GM18508 (cell line): Measurements from ENCODE around the gene ZNF292.
"Not testable (repeated sequence)": the region's sequence is repeated elsewhere in the genome, so short reads cannot be mapped to it uniquely, and the experiment has no call there.

Experiments
- ATAC-seq: cut with Tn5 transposase; IDR thresholded peaks from one replicate; pipeline ENCODE4 v1.9.1; 2021; ENCODE audit warnings: moderate number of reproducible peaks; ENCODE audit not compliant: insufficient read depth, unreplicated experiment

ZNF292 gene

GRCh38 chr6:87157596-87157995, 2.2 kb downstream of the ZNF292 start:
- ATAC-seq, result not testable (repeated sequence)

DNA sequence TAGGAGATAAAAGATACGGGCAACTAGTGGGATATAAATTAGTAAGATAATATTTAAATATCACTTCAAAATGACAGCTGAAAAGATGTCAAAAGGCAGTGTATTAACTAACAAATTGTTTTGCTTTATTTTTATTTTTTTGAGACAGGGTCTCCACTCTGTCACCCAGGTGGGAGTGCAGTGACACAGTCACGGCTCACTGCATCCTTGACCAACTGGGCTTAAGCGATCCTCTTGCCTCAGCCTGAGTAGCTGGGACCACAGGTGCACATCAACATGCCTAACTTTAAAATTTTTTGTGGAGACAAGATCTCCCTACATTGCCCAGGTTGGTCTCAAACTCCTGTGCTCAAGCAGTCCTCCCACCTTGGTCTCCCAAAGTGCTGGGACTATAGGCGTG, 5.9 kb downstream of the ZNF292 start:
- ATAC-seq, result no peak

DNA sequence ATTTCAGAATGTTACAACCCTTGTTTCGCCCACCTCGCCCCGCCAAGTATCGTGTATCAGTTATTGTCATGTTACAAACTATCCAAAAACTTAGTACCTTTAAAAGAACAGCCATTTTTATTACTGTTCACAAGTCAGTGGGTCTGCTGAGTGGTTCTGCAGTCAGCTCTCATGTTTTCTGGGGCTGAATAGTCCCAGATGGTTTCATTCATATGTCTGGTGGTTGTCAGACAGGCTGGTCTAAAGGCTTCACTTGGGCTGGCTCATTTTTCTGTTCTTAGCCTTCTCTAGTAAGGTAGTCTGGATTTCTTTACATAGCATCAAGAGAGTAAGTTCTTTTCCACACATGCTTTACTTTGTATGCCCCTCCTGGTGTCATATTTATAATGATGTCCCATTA, 8.6 kb downstream of the ZNF292 start:
- no peak for ATAC-seq

DNA sequence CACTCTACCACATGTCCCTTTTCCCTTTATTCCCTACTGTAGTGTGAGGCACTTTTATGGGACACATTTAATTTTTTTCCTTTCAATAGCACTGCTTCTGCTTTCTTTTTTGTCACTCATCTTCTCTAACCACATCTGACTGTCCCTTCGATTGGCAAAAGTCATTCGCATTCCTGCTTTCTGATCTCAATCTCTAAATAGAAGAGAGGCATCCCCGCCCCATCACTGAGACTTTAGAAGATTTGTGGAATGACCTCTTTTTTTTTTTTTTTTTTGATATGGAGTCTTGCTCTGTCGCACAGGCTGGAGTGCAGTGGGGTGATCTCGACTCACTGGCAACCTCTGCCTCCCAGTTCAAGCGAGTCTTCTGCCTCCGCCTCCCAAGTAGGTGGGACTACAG, 9.1 kb downstream of the ZNF292 start:
- ATAC-seq, result no peak

GRCh38 chr6:87165185-87165584, 9.8 kb downstream of the ZNF292 start:
- no peak for ATAC-seq

DNA sequence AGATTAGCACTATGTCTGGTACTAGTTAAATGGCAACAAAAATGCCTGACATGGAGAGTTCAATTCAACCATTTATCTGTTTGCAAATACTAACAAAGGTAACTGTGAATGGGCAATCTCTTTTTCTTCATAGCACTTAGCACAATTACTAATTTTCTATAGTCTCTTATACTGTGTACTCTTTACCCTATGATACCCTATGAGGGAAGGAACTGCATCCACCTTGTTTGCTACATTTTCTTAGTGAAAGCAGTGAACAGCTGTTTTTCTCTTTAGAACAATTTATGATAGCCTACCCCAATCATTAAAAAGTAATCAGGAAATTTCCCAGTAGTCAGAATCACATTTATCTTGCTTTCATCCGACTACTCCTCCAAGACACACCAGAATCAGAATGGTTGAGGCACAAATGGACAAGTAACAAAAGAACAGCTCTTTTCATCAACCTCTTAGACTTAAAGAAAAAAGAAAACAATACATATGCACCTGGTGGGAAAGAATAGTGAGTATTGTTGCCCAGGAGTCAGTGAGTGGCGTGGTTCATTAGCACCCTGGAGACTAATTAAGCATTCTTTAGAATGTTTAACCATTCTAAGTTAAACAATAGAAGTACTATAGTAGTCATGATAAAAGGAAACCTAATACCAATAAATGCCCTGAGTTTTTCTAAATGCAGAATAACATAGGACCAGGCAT, 16.7 kb downstream of the ZNF292 start:
- no peak for ATAC-seq

DNA sequence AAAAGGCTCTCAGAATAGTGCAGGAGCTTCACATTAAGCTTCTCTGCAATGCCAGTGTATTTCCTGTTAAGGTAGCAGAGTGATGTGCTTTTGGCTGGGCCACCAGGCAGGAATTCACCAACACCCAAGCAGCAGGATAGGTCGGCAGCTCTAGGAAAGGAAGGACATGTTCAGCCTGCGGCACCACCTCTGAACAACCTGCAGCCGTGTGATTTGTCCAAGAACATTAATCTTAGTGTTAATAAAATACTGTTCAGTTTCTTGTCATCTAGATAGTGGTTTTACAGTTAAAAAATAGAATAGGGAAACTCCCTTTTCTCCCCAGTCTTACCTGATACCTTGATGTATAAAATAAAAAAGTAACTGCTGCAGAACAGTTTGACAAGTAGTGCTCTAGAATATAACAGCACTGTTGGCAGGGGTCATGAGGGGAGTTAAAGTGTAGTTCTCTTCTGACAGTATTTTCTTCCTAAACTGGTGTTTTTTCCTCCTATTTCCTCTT, 18.8 kb downstream of the ZNF292 start:
- ATAC-seq, result no peak

GRCh38 chr6:87176493-87176892, 21.1 kb downstream of the ZNF292 start:
- ATAC-seq, result no peak

DNA sequence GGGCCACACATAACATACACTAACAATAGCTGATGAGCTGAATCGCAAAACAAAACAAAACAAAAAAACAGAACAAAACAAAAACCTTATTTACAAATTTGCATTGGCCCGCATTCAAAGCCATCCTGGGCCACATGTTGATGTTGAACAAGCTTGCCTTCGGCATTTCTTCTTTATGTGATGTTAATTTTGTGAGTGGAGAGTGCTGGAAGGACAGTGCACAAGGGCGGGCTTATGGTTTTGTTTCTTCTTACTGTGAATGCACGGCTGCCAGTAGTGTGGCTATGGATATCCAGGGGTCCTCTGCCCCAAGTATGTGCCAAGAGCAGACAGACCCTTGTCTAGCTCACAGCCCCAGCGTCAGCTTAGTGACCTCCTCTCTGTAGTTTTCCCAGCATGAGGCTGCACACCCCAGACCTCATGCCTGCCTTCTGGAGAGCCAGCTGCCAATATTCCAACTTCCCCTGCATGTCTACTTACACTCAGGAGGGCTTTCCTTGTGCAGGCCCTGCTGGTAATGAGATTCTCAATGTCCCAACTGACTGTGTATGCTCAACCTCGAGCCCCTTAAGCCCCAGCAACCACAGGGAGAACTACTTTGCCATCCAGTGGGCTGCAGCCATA, 24.9 kb downstream of the ZNF292 start:
- no peak for ATAC-seq

- ATAC-seq, result peak; percentile 1
Measured at GRCh38 chr6:87181903-87182302, 26.5 kb downstream of the ZNF292 start.

DNA sequence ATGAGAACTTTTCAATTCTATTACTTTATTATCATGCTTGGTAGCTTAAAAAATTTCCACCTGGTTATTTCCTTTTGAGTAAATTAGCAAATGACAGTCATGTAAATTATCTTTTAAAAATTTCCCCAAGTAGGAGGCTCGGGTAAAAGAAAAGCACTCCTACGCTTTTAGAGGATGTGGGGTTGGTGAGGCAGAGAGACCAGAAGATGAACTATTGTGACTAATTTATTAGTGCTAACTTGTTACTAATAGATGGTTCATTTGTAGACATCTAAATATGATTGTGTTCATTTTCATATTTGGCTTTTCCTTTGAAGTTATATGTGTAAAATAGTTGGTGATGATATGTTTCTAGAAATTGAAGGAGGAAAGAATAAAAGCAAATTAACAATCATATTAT, 27.0 kb downstream of the ZNF292 start:
- peak; percentile 71 for ATAC-seq

- no peak for ATAC-seq
Measured at GRCh38 chr6:87182940-87183339, 27.6 kb downstream of the ZNF292 start.

- ATAC-seq, result no peak
Measured at GRCh38 chr6:87183687-87184086, 28.3 kb downstream of the ZNF292 start.

GRCh38 chr6:87184762-87185250, 29.4 kb downstream of the ZNF292 start:
- no peak for ATAC-seq

DNA sequence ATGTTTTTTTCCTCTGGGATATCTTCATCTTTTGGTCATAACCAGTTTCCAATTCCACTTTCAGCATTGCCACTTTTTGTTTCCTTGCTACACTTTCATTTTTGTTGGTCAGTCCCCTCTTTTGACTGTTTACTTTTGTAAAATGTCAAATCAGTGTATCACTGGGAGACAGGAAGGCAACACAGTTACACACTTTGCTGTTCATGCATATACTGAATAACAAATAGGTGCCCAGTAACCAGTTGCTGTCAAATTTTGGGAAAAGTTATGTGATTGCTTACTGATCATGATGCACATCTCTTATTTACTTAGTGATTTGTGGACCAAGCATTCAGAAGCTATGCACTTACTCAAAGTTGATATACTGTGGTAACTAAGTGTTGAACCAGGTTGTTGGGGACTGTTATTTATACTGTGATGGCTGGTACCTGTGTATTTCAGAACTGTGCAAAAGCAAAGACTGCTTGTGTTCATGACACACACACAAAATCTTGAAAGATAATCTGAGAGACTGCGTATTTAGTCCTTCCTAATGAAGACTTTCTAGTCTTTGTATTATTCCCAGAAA, 41.0 kb downstream of the ZNF292 start:
- no peak for ATAC-seq

GRCh38 chr6:87197547-87197946, 42.2 kb downstream of the ZNF292 start:
- ATAC-seq, result peak; percentile 65

GRCh38 chr6:87198022-87198810, 42.9 kb downstream of the ZNF292 start:
- peak; percentile 0 for ATAC-seq

DNA sequence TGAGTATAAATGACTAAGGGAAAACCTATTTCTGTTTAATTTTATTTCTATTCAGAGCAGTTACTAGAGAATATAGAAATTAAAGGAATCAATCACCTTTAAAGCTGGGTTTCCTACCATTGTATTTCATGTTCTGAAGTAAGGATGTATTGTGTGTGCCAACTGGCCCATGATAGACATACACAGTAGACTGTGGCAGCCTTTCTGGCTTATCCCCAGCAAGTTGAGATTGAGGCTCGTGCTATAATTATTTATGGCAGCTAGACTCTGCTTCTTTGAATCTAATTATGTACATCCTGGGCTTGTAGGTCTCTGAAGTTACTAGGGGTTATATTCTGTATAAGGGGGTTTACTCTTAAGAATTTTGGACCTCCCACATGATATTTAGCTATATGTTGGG, 44.4 kb downstream of the ZNF292 start:
- ATAC-seq, result no peak

- no peak for ATAC-seq
Measured at GRCh38 chr6:87200469-87201175, 45.3 kb downstream of the ZNF292 start.

GRCh38 chr6:87203448-87204023, 48.2 kb downstream of the ZNF292 start:
- ATAC-seq, result no peak
